ENCODE results near the gene KIZ.

DNA sequence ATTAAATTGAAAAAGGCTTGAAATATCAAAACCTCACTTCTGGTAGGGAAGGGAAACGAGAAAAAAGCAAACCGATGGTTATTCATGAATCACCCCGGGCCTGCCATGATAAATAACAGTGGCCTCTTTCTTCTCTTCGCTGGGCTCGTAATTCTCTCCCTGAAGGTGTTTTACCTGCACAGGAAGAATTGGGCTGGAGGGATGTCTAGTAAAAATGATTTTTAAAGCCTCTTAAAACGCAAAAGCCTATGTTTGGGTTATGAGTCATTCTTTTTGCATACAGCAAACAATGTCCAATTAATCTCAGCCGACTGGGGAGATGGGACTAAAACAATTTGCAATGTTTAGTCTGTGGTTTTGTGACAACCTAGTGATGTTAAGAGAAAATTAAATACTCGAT, 36.5 kb upstream of the KIZ start:
- TF ChIP-seq CTCF (conservative IDR thresholded peaks at IDR 0.05; ENCODE audit: low read depth in 2 of 2) (no peak), REST (IDR thresholded peaks at IDR 0.05; ENCODE audit: unreplicated experiment) (no peak), POLR2AphosphoS5 (IDR thresholded peaks at IDR 0.05; ENCODE audit: low read depth) (no peak), EZH2 (IDR thresholded peaks at IDR 0.05; ENCODE audit: low read depth, unreplicated experiment) (no peak), EZH2phosphoT487 (IDR thresholded peaks at IDR 0.05; ENCODE audit: unreplicated experiment) (no peak), ZNF331 (CRISPR knock-in tag; IDR thresholded peaks at IDR 0.05; ENCODE audit: low read depth) (no peak), JUNB (IDR thresholded peaks at IDR 0.05; ENCODE audit: unreplicated experiment) (no peak), CREB1 (CRISPR knock-in tag; IDR thresholded peaks at IDR 0.05; ENCODE audit: low read depth) (no peak)

Data from GM23338 (cell line).